ENCODE results near the gene LAD1.

The LAD1 gene

DNA sequence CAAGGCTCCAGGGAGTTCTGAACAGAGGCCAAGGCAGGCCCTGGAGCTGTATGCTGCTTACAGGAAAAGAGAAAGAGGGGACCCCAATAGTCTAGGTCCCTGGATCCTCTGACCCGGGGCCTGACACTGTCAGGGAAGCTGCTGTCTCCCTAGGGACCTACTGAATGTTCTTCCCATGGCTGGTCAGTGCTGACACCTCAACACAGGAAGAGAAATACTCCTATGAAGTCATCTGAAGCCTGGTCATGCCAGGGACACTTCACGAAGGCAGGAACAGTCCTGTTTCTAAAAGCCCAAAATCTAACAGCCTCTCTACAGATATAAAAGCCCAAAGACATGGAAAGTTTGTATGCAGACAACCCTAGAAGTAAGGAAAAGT is 1.7 kb upstream of the LAD1 start:
- FAIRE-seq = no peak
- TF ChIP-seq, protein P1, sequence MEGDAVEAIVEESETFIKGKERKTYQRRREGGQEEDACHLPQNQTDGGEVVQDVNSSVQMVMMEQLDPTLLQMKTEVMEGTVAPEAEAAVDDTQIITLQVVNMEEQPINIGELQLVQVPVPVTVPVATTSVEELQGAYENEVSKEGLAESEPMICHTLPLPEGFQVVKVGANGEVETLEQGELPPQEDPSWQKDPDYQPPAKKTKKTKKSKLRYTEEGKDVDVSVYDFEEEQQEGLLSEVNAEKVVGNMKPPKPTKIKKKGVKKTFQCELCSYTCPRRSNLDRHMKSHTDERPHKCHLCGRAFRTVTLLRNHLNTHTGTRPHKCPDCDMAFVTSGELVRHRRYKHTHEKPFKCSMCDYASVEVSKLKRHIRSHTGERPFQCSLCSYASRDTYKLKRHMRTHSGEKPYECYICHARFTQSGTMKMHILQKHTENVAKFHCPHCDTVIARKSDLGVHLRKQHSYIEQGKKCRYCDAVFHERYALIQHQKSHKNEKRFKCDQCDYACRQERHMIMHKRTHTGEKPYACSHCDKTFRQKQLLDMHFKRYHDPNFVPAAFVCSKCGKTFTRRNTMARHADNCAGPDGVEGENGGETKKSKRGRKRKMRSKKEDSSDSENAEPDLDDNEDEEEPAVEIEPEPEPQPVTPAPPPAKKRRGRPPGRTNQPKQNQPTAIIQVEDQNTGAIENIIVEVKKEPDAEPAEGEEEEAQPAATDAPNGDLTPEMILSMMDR (IDR thresholded peaks at IDR 0.05; ENCODE audit: insufficient read depth, missing control alignments) = no peak

DNA sequence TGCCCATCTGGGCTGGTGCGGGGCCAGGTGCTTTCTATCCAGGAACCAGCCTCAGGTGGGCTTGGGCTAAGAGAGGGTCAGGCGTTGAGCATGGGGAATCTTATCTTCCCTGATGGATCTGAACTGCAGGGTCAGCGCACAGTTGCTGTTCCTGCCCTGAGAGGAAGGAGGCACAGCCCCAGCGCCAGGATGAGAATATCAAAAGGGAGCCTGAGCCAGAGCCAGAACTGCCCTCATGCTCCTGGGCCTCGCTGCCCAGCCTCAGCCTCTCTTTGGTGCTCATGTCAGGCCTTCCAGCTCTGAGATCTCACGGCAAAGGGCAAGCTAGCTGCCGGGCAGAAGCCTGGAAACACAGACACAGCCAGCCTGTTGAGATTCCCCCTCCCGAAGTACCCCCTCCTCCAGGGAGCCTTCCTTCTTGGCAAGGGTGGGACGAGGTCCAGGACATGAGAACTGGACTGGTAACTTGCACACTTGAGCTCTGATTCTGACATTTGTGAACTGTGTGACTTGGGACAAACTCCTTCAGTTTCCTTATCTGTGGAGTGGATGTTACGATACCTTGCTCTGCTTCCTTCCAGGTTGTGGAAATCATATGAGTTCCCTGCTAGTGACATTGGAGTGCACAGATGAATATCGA is 1.2 kb upstream of the LAD1 start:
- TF ChIP-seq, protein P1 (IDR thresholded peaks at IDR 0.05; ENCODE audit: insufficient read depth, missing control alignments) = no peak
- no peak for DNase-seq (ENCODE audit: insufficient read length, low spot score)
- no peak for FAIRE-seq

More for the DNA sequence above, 1.7 kb upstream of the LAD1 start:
- DNase-seq (ENCODE audit: insufficient read length, low spot score) = no peak

DNA sequence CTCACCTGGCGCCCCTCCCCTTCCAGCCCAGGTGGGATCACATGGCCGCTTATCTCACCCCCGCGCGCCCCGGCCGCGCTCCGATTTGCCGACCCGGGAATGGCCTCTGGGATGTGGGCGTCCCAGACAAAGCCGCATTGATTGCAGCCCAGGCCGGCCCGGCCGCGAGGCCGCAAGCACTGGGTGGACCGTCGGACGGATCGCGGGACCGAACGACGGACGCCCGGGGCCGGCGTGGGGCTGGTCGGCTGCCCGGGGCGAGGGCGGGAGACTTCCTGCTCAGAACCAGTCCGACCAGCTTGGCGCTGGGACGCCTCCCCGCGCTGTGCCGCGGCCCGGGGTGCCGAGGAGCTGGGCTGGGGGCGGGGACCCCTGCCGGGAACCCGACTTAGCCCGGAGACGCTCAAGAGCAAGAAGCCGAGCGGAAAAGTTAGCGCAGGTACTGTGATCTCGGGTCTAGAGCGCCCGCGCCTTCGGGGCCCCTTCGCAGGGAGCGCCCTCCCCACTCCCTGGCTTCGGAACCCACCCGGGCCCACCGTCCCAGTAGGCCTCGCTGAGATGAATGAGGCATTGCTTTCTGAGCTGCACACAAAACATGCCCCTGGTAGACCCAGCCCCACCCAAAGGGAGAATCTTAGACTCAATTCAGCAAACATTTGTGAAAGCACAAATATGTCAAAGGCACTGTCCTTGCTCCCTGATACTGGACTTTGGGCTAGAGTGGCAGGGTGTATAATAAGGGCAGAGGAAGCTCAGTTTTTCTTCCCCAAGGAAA is 415 bp upstream of the LAD1 start:
- TF ChIP-seq, protein P1 (IDR thresholded peaks at IDR 0.05; ENCODE audit: insufficient read depth, missing control alignments) = no peak
- no peak for DNase-seq (ENCODE audit: insufficient read length, low spot score)
- FAIRE-seq = no peak

DNA sequence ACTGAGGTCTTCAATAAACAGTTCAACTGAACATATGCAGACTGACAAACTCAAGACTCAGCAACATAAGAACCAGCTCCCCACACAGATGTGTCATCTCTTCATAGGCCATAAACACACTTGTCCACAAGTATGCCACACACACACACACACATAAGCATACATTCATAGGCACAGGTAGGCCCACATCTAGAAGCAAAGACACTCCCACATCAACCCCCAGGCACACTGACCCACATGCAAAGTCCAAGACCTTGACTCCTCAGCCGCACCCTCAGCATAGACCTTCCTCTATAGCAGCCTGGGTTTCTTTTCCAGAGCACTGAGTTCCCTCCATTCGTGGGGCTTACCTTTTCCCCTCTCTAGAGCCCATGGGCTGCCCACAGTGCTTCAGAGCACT is 1.4 kb downstream of the LAD1 start:
- TF ChIP-seq, protein P1 (IDR thresholded peaks at IDR 0.05; ENCODE audit: insufficient read depth, missing control alignments) = no peak
- FAIRE-seq (no peak), DNase-seq (ENCODE audit: insufficient read length, low spot score) (no peak)

DNA sequence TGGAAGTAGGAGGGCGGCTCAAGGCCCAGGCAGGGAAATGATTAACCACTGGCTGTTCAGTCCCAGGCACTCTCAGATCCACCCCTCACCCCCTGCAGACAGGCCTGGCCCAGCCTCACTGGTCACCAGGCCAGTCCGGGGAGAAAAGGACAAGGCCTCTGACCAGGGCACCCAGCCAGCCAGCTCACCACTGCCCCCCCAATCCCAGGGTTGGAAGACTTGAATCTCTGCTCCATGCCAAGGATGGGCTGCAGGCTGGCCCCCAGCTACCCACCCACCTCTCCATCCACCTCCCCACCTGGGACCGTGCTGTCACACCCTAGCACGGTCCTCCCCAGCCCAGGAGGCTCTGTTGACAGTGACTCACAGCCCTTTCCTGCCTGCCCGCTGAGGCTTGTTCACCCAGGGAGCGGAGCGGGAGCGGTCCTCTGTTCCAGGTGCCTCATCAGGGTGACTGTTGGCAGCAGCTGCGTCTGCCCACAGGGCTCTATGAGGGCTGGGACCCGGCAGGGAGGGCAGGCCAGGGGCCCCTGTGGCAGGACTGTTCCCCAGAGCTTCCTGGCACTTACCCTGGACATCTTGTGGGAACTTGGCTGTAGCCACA is 2.2 kb downstream of the LAD1 start:
- FAIRE-seq (no peak), DNase-seq (ENCODE audit: insufficient read length, low spot score) (no peak)
- TF ChIP-seq, protein P1 (IDR thresholded peaks at IDR 0.05; ENCODE audit: insufficient read depth, missing control alignments) = no peak

DNA sequence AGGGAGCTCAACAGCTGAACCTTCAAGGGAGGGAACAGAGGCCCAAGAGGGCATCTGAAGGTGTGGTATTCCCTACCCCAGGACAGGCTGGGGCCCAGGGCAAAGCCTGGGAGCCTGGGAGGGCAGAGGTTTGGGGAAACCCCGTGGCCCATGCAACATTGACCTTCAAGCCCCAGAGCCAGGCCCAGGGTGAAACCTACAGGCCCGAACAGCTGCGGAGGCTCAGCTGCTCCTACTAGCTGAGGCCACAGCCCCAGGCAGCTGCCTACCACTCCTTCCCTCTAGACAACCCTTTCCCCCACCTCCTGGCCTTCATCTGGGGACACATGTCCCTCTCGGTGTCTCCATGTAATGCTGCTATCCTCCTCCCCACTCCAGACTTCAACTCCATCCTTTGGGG is 3.2 kb downstream of the LAD1 start:
- TF ChIP-seq, protein P1 (IDR thresholded peaks at IDR 0.05; ENCODE audit: insufficient read depth, missing control alignments) = no peak
- no peak for DNase-seq (ENCODE audit: insufficient read length, low spot score)
- no peak for FAIRE-seq

DNA sequence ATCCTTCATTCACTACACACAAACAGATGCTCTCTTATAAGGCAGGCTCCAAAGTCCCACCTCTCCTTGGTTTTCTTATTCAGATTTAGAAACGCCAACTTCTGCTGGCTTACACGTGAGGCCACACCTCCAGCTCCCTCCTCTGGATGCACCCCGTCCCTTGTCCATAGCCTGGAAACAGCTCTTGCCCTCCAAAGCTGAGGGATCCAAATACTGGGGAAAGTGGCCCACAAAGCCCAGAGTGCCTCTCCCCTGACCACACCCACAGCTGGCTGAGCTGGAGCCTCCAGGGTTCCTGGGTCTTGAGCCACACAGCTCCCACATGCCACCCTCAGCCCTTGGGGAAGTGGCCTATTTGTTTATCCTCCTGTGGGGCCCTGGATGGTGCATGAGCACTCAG is 4.5 kb downstream of the LAD1 start:
- TF ChIP-seq, protein P1 (IDR thresholded peaks at IDR 0.05; ENCODE audit: insufficient read depth, missing control alignments) = no peak
- FAIRE-seq (no peak), DNase-seq (ENCODE audit: insufficient read length, low spot score) (no peak)

Data from D721Med (cell line).